GM12878 (cell line): ENCODE data around the gene WWOX.

Experiments used
- CHD2 ChIP-seq: IDR thresholded peaks from 2 replicates; pipeline ENCODE4 v1.6.1; 2011; ENCODE audit warnings: low read depth, low read length, improper control_type of control experiment, borderline replicate concordance
- CTCF ChIP-seq, 3 experiments: IDR thresholded peaks in 2 of 3; conservative IDR thresholded peaks in 1 of 3; 2 replicates each; pipeline ENCODE4 v1.5.1; 2011; ENCODE audit warnings: low read depth in 3 of 3, low read length in 3 of 3, mild to moderate bottlenecking in 3 of 3, control low read depth in 2 of 3, moderate library complexity in 2 of 3, inconsistent platforms in 1 of 3, mixed read lengths in 1 of 3; ENCODE audit not compliant: control insufficient read depth in 2 of 3, insufficient read depth in 1 of 3; ENCODE audit errors: extremely low read depth in 1 of 3
- E2F4 ChIP-seq: IDR thresholded peaks from 2 replicates; pipeline ENCODE4 v1.6.1; 2012; ENCODE audit warnings: low read depth, low read length, improper control_type of control experiment
- ESRRA ChIP-seq: IDR thresholded peaks from 2 replicates; pipeline ENCODE4 v1.6.1; 2012; ENCODE audit warnings: mild to moderate bottlenecking, low read length, improper control_type of control experiment
- NFYB ChIP-seq: IDR thresholded peaks from 2 replicates; pipeline ENCODE4 v1.6.1; 2011; ENCODE audit warnings: low read depth, mild to moderate bottlenecking, low read length, improper control_type of control experiment, moderate library complexity; ENCODE audit not compliant: insufficient read depth
- PBX3 ChIP-seq: IDR thresholded peaks from 2 replicates; pipeline ENCODE4 v1.6.1; 2011; ENCODE audit warnings: mild to moderate bottlenecking, low read depth, low read length, moderate library complexity; ENCODE audit not compliant: insufficient replicate concordance
- STAT3 ChIP-seq: IDR thresholded peaks from 2 replicates; pipeline ENCODE4 v1.6.1; 2011; ENCODE audit warnings: low read depth, low read length, improper control_type of control experiment
- USF2 ChIP-seq: IDR thresholded peaks from 2 replicates; pipeline ENCODE4 v1.6.1; 2011; ENCODE audit warnings: low read depth, low read length, improper control_type of control experiment, borderline replicate concordance

- TF ChIP-seq NFYB (no peak), CTCF (IDR thresholded peaks at IDR 0.05 in 2 of 3, conservative IDR thresholded peaks at IDR 0.05 in 1 of 3; ENCODE audit: control insufficient read depth in 2 of 3, extremely low read depth in 1 of 3, insufficient read depth in 1 of 3, low read depth in 3 of 3, low read length in 3 of 3) (no peak), ESRRA (no peak), STAT3 (no peak), CHD2 (no peak), PBX3 (no peak), USF2 (no peak), E2F4 (no peak)
Observed at GRCh38 chr16:78844682-78845081, 745.2 kb downstream of the WWOX start.
